PC-9 (cell line): Measurements from ENCODE around the gene IGSF21.
"Not testable (repeated sequence)": the region's sequence is repeated elsewhere in the genome, so short reads cannot be mapped to it uniquely, and the experiment has no call there.

Experiments
- CTCF ChIP-seq: fragments of 200-600 bp; sonication (generic); conservative IDR thresholded peaks from 2 replicates; pipeline ENCODE4 v1.6.1; 2017; ENCODE audit warnings: mixed run types, antibody characterized with exemption, mild to moderate bottlenecking, moderate library complexity
- EZH2 ChIP-seq: fragments of 200-600 bp; sonication (generic); IDR thresholded peaks from 2 replicates; pipeline ENCODE4 v1.8.0; 2017; ENCODE audit warnings: antibody characterized with exemption, low read depth

DNA sequence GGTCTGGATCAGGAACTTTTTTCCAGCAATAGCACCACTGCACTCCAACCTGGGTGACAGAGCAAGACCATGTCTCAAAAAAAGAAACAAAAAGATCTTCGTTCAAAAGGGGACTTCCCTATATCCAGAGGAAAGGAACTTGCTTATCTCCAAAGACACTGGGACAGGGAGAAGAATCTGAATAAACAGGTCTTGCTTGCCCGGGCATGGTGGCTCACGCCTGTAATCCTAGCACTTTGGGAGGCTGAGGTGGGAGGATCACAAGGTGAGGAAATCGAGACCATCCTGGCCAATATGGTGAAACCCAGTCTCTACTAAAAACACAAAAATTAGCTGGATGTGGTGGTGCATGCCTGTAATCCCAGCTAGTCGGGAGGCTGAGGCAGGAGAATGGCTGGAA is 308.5 kb downstream of the IGSF21 start:
- TF ChIP-seq CTCF, EZH2: not testable (repeated sequence)
